H1 (cell line): ENCODE measurements around the gene GLIPR2.

ENCODE experiments used
- CEBPB ChIP-seq: IDR thresholded peaks from 2 replicates; pipeline ENCODE4 v1.6.1; 2012; ENCODE audit warnings: low read depth, low read length
- EZH2 ChIP-seq: fragments of 200-600 bp; sonication (generic); IDR thresholded peaks from 2 replicates; pipeline ENCODE4 v1.7.1; 2012; ENCODE audit warnings: low read depth, mild to moderate bottlenecking, moderate library complexity, low read length, inconsistent platforms; ENCODE audit not compliant: severe bottlenecking
- JUND ChIP-seq: IDR thresholded peaks from 2 replicates; pipeline ENCODE4 v1.6.1; 2011; ENCODE audit warnings: mild to moderate bottlenecking, improper control_type of control experiment, low read length
- SP1 ChIP-seq: IDR thresholded peaks from 2 replicates; pipeline ENCODE4 v1.6.1; 2011; ENCODE audit warnings: low read depth, low read length
- TF ChIP-seq, protein P1 (sequence below), 3 experiments: IDR thresholded peaks; 1 replicate in 2 of 3; 2 replicates in 1 of 3; pipeline versions ENCODE4 v1.5.1 to v1.6.1; 2011; ENCODE audit warnings: low read length in 3 of 3, mild to moderate bottlenecking in 3 of 3, inconsistent platforms in 2 of 3, low read depth in 1 of 3, moderate library complexity in 1 of 3; ENCODE audit not compliant: insufficient read depth in 1 of 3; ENCODE audit errors: control extremely low read depth in 1 of 3

DNA sequence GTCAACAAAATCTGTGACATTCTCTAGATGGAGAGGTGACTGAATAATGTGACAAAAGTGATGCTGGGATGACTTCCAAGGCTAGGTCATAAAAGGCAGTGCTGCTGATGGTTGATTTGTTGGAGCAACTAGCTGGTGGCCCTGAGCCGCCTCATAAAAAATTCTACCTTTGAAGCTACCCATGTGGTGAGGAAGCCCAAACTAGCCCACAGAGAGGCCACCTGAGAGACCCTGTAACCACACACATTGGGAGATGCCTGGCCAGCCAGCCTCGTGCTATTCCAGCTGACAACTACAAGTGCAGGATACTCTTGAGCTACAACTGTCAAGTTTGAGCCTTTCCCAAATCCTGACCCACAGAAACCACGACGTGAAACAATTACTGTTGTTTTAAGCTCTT is 76.9 kb downstream of the GLIPR2 start:
- TF ChIP-seq EZH2 (no peak), JUND (no peak), CEBPB (no peak), SP1 (no peak)
- TF ChIP-seq, protein P1, sequence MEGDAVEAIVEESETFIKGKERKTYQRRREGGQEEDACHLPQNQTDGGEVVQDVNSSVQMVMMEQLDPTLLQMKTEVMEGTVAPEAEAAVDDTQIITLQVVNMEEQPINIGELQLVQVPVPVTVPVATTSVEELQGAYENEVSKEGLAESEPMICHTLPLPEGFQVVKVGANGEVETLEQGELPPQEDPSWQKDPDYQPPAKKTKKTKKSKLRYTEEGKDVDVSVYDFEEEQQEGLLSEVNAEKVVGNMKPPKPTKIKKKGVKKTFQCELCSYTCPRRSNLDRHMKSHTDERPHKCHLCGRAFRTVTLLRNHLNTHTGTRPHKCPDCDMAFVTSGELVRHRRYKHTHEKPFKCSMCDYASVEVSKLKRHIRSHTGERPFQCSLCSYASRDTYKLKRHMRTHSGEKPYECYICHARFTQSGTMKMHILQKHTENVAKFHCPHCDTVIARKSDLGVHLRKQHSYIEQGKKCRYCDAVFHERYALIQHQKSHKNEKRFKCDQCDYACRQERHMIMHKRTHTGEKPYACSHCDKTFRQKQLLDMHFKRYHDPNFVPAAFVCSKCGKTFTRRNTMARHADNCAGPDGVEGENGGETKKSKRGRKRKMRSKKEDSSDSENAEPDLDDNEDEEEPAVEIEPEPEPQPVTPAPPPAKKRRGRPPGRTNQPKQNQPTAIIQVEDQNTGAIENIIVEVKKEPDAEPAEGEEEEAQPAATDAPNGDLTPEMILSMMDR (IDR thresholded peaks at IDR 0.05; ENCODE audit: control extremely low read depth in 1 of 3, insufficient read depth in 1 of 3, low read depth in 1 of 3, low read length in 3 of 3) = no peak
